Measurements from ENCODE around the gene HSD3B1.

GRCh38 chr1:119471566-119471965 is 35.4 kb upstream of the HSD3B1 start:
- TF ChIP-seq, protein P1, sequence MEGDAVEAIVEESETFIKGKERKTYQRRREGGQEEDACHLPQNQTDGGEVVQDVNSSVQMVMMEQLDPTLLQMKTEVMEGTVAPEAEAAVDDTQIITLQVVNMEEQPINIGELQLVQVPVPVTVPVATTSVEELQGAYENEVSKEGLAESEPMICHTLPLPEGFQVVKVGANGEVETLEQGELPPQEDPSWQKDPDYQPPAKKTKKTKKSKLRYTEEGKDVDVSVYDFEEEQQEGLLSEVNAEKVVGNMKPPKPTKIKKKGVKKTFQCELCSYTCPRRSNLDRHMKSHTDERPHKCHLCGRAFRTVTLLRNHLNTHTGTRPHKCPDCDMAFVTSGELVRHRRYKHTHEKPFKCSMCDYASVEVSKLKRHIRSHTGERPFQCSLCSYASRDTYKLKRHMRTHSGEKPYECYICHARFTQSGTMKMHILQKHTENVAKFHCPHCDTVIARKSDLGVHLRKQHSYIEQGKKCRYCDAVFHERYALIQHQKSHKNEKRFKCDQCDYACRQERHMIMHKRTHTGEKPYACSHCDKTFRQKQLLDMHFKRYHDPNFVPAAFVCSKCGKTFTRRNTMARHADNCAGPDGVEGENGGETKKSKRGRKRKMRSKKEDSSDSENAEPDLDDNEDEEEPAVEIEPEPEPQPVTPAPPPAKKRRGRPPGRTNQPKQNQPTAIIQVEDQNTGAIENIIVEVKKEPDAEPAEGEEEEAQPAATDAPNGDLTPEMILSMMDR (IDR thresholded peaks at IDR 0.05) = no peak
- TF ChIP-seq POLR2A (IDR thresholded peaks at IDR 0.05) = no peak

All from body of pancreas (tissue), 4 donors.